Erythroblast (primary cell): ENCODE measurements around the gene CENPL.

Experiments
- GATA1 ChIP-seq: IDR thresholded peaks from 2 replicates; pipeline ENCODE4 v1.6.1; 2011; ENCODE audit warnings: low read depth, mild to moderate bottlenecking, control low read depth, low read length, moderate library complexity
- POLR2A ChIP-seq: IDR thresholded peaks from 2 replicates; pipeline ENCODE4 v1.6.1; 2011; ENCODE audit warnings: mild to moderate bottlenecking, low read length

- no peak for TF ChIP-seq POLR2A
- no peak for TF ChIP-seq GATA1
Observed at GRCh38 chr1:173758110-173758509, 66.6 kb downstream of the CENPL start.
